Mesenchymal stem cell (in vitro differentiated cells and primary cell): ENCODE results near the gene FLNC.

Source experiments
- DNase-seq: peaks from one replicate; pipeline ENCODE4 v3.0.0-alpha.2; 2013
- H2AFZ ChIP-seq: one replicate; pipeline ENCODE4 v1.6.1; 2013; ENCODE audit warnings: low read depth, mild to moderate bottlenecking, control low read depth, inconsistent platforms, low read length, moderate library complexity
- H2AK5ac ChIP-seq: 2 replicates; pipeline ENCODE4 v1.6.1; 2013; ENCODE audit warnings: low read length, moderate library complexity, mild to moderate bottlenecking, inconsistent platforms; ENCODE audit not compliant: severe bottlenecking
- H2BK120ac ChIP-seq: one replicate; pipeline ENCODE4 v1.6.1; 2013; ENCODE audit warnings: low read depth, mild to moderate bottlenecking, inconsistent platforms, low read length, moderate library complexity
- H2BK12ac ChIP-seq, 2 experiments: one replicate each; pipeline ENCODE4 v1.6.1; 2013; ENCODE audit warnings: inconsistent platforms in 2 of 2, low read length in 2 of 2, mild to moderate bottlenecking in 2 of 2, moderate library complexity in 2 of 2, control low read depth in 1 of 2
- H2BK15ac ChIP-seq: one replicate; pipeline ENCODE4 v1.6.1; 2013; ENCODE audit warnings: mild to moderate bottlenecking, low read depth, inconsistent platforms; ENCODE audit not compliant: poor library complexity, severe bottlenecking
- H2BK5ac ChIP-seq: 2 replicates; pipeline ENCODE4 v1.6.1; 2013; ENCODE audit warnings: low read depth, mild to moderate bottlenecking, low read length, control low read depth, inconsistent platforms; ENCODE audit not compliant: poor library complexity, severe bottlenecking
- H3K14ac ChIP-seq, 2 experiments: one replicate each; pipeline ENCODE4 v1.6.1; 2013; ENCODE audit warnings: inconsistent platforms in 2 of 2, low read length in 2 of 2, control low read depth in 1 of 2, mild to moderate bottlenecking in 1 of 2, moderate library complexity in 1 of 2
- H3K18ac ChIP-seq, 2 experiments: one replicate each; pipeline ENCODE4 v1.6.1; 2013; ENCODE audit warnings: inconsistent platforms in 2 of 2, low read length in 2 of 2, control low read depth in 1 of 2, low read depth in 1 of 2, mild to moderate bottlenecking in 1 of 2
- H3K23ac ChIP-seq, 2 experiments: one replicate each; pipeline ENCODE4 v1.6.1; 2013; ENCODE audit warnings: inconsistent platforms in 2 of 2, low read length in 2 of 2, mild to moderate bottlenecking in 2 of 2, moderate library complexity in 2 of 2, control low read depth in 1 of 2
- H3K27ac ChIP-seq: 2 replicates; pipeline ENCODE4 v1.5.1; 2013; ENCODE audit warnings: mild to moderate bottlenecking, moderate library complexity, low read length, control low read depth, inconsistent platforms; ENCODE audit not compliant: poor library complexity, severe bottlenecking
- H3K27me3 ChIP-seq, 2 experiments: 2 replicates each; pipeline versions ENCODE4 v1.6.1 to v1.7.0; 2013; ENCODE audit warnings: low read length in 2 of 2, mild to moderate bottlenecking in 2 of 2, moderate library complexity in 2 of 2, control low read depth in 1 of 2, inconsistent platforms in 1 of 2; ENCODE audit not compliant: control insufficient read depth in 1 of 2, insufficient read depth in 1 of 2
- H3K36me3 ChIP-seq, 2 experiments: 2 replicates each; pipeline versions ENCODE4 v1.6.1 to v1.7.0; 2013; ENCODE audit warnings: low read length in 2 of 2, control low read depth in 1 of 2, inconsistent platforms in 1 of 2, low read depth in 1 of 2, mild to moderate bottlenecking in 1 of 2; ENCODE audit not compliant: insufficient read depth in 2 of 2, control insufficient read depth in 1 of 2
- H3K4ac ChIP-seq, 2 experiments: one replicate each; pipeline ENCODE4 v1.6.1; 2013; ENCODE audit warnings: inconsistent platforms in 2 of 2, low read length in 2 of 2, mild to moderate bottlenecking in 2 of 2, moderate library complexity in 2 of 2, control low read depth in 1 of 2, low read depth in 1 of 2
- H3K4me1 ChIP-seq: 2 replicates; pipeline ENCODE4 v1.6.1; 2013; ENCODE audit warnings: low read depth, low read length, control low read depth; ENCODE audit not compliant: control insufficient read depth, insufficient read depth
- H3K4me2 ChIP-seq: 2 replicates; pipeline ENCODE4 v1.6.1; 2013; ENCODE audit warnings: low read length, mild to moderate bottlenecking, inconsistent platforms; ENCODE audit not compliant: poor library complexity, severe bottlenecking
- H3K4me3 ChIP-seq, 2 experiments: 2 replicates each; pipeline versions ENCODE4 v1.5.1 to v1.7.0; 2013; ENCODE audit warnings: low read length in 2 of 2, mild to moderate bottlenecking in 2 of 2, control low read depth in 1 of 2, low read depth in 1 of 2; ENCODE audit not compliant: insufficient read depth in 1 of 2
- H3K79me1 ChIP-seq: replicated peaks from 2 replicates; pipeline ENCODE4 v1.6.1; 2013; ENCODE audit warnings: mild to moderate bottlenecking, control low read depth, low read length, inconsistent platforms; ENCODE audit not compliant: poor library complexity, severe bottlenecking
- H3K9ac ChIP-seq: 2 replicates; pipeline ENCODE4 v1.7.0; 2013; ENCODE audit warnings: mild to moderate bottlenecking, low read length, moderate library complexity
- H3K9me3 ChIP-seq: 2 replicates; pipeline ENCODE4 v1.7.0; 2013; ENCODE audit warnings: mild to moderate bottlenecking, low read length; ENCODE audit not compliant: control insufficient read depth
- H4K8ac ChIP-seq: one replicate; pipeline ENCODE4 v1.6.1; 2013; ENCODE audit warnings: inconsistent platforms, mild to moderate bottlenecking, low read length, moderate library complexity
- H4K91ac ChIP-seq: one replicate; pipeline ENCODE4 v1.6.1; 2013; ENCODE audit warnings: mild to moderate bottlenecking, low read length, inconsistent platforms
- WGBS: methylation state at CpG from one replicate; pipeline ENCODE4 v1.1.7; 2013; ENCODE audit warnings: mixed read lengths; 5-methylcytosine and 5-hydroxymethylcytosine counted together

FLNC gene

DNA sequence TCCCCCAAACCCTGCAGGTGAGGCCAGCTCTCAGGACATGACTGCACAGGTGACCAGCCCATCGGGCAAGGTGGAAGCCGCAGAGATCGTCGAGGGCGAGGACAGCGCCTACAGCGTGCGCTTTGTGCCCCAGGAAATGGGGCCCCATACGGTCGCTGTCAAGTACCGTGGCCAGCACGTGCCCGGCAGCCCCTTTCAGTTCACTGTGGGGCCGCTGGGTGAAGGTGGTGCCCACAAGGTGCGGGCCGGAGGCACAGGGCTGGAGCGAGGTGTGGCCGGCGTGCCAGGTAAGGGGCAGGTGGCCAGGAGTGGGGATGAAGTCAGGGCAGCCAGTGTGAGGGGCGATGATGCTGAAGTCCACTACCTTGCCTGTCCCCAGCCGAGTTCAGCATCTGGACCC, 24.2 kb downstream of the FLNC start:
- H3K79me1 ChIP-seq, result peaks cover 3% of the 10 kb centered on the region
- H3K27me3 ChIP-seq, result no peaks in the 10 kb centered on the region
- H3K14ac ChIP-seq, result no peak overlapping the region
- 98% methylated on average over 21 of the region's 21 CpGs for WGBS
- H4K91ac ChIP-seq, result no peak overlapping the region
- H3K4me2 ChIP-seq, result no peak overlapping the region
- H3K4me3 ChIP-seq, result no peak overlapping the region
- no peak overlapping the region for H3K18ac ChIP-seq
- no peak overlapping the region for H2AFZ ChIP-seq
- H3K36me3 ChIP-seq, result peaks cover 80 to 93% of the 10 kb centered on the region in 2 experiments
- H3K4ac ChIP-seq, result no peak overlapping the region
- H2BK15ac ChIP-seq, result no peak overlapping the region
- H3K23ac ChIP-seq, result no peak overlapping the region
- peaks cover 14% of the 10 kb centered on the region for H3K4me1 ChIP-seq
- H2BK12ac ChIP-seq, result no peak overlapping the region
- H3K27ac ChIP-seq, result no peak overlapping the region
- H2BK120ac ChIP-seq, result no peak overlapping the region
- H3K9ac ChIP-seq, result no peak overlapping the region
- no peak overlapping the region for H4K8ac ChIP-seq
- no peaks in the 10 kb centered on the region for H3K9me3 ChIP-seq
- no peak for DNase-seq
- H2BK5ac ChIP-seq, result no peak overlapping the region
- H2AK5ac ChIP-seq, result no peak overlapping the region

DNA sequence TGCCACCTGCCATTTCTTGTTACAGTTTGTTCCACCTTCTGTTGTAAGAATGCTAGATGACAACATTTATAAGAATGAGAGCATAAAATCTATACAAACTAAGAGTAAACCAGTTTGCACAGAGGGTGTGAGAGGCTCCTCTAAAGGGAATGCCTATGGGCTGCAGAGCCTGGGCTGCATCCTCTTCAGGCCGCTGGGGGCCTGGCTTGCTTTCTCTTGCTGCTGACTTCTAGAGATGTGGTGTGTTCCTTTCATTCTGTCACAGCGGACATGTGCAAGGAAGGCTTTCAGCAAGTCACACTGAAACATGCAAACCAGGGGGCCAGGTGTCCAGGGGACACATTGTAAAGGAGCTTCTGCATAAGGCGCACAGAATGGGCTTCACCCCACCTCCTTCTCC, 25.4 kb downstream of the FLNC start:
- Histone ChIP-seq H3K9ac (no peak overlapping the region), H3K27me3 (no peaks in the 10 kb centered on the region), H3K14ac (no peak overlapping the region), H2BK5ac (no peak overlapping the region), H2BK120ac (no peak overlapping the region), H2BK15ac (no peak overlapping the region), H4K91ac (no peak overlapping the region), H3K4me3 (no peak overlapping the region), H3K4ac (no peak overlapping the region), H3K27ac (no peak overlapping the region), H3K4me2 (no peak overlapping the region), H3K79me1 (peaks cover 3% of the 10 kb centered on the region), H3K36me3 (peaks cover 68 to 93% of the 10 kb centered on the region in 2 experiments), H2AFZ (no peak overlapping the region), H3K9me3 (no peaks in the 10 kb centered on the region), H4K8ac (no peak overlapping the region), H3K18ac (no peak overlapping the region), H3K23ac (no peak overlapping the region), H3K4me1 (peaks cover 19% of the 10 kb centered on the region), H2BK12ac (no peak overlapping the region), H2AK5ac (no peak overlapping the region)
- DNase-seq, result no peak
- 96% methylated on average over 3 of the region's 3 CpGs for WGBS

DNA sequence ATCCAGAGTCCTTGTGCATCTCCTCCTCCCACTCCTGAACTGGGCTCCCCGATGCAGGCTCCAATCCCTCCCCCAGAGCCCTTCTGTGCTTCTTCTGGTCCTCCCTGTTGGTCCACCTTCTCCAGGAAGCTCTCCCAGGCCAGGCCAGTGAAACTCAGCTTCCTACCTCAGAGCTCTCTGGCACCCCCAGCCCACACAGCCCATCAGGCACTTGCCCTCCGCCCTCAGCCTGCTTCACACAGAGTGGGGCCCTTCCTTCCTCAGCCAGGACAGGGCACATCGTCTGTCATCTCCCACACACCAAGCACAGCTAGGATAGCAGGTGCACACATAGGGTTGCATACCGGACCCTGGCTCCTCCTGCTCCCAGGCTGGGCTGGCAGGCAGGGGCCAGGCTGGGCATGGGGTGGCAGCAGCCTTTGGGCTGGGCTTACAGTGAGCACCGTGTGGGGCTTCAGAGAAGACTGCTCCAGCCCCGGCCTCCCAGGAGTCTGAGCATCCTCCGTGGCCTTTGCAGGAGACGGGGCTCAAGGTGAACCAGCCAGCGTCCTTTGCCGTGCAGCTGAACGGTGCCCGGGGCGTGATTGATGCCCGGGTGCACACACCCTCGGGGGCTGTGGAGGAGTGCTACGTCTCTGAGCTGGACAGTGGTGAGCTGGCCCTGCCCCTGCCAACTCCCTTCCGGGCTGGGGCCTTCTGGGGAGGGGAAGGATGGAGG, 26.0 kb downstream of the FLNC start:
- Histone ChIP-seq H3K36me3 (peaks cover 62 to 87% of the 10 kb centered on the region in 2 experiments), H3K23ac (no peak overlapping the region), H3K9me3 (no peaks in the 10 kb centered on the region), H2BK15ac (no peak overlapping the region), H3K18ac (no peak overlapping the region), H3K4me1 (peaks cover 19% of the 10 kb centered on the region), H4K91ac (no peak overlapping the region), H2BK12ac (no peak overlapping the region), H2AFZ (no peak overlapping the region), H3K4me3 (no peak overlapping the region), H3K4ac (no peak overlapping the region), H3K9ac (no peak overlapping the region), H3K27me3 (no peaks in the 10 kb centered on the region), H3K27ac (no peak overlapping the region), H2BK120ac (no peak overlapping the region), H3K14ac (no peak overlapping the region), H3K4me2 (no peak overlapping the region), H3K79me1 (peaks cover 3% of the 10 kb centered on the region), H4K8ac (no peak overlapping the region), H2BK5ac (no peak overlapping the region), H2AK5ac (no peak overlapping the region)
- DNase-seq, result no peak
- 95% methylated on average over 14 of the region's 17 CpGs for WGBS

DNA sequence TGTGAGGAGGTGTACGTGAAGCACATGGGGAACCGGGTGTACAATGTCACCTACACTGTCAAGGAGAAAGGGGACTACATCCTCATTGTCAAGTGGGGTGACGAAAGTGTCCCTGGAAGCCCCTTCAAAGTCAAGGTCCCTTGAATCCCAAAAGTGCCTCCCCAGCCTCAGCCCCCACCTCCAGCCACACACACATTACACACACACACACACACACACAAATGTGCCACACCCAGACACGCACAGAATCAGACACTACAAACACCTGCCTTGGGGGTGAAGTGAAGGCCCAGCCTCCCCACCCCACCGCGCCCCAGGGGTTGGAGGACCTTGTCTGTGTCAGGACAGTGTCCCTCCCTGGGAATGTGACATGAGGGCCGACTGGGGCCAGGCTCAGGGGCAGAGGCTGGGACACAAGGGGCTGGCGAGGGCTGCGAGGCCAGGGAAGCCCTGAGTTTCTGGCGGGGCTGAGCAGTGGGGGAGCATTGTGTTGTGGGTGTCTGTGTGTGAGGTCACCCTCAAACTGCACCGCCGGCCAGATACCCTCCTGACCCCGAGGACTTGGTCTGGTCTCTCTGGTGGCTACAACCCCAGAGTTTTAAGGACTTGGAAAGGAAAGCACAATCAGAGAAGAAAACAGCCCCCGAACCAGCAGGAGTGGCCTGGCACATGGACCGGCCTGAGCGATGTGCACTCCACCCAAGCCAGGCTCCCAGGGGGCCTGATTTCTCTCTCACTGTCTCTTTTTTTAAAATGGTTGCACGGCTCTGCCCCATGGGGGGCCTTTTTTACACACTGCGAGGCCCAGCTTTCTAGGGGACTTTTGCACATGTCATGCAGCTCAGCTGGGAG, 28.4 kb downstream of the FLNC start:
- Histone ChIP-seq H4K91ac (no peak overlapping the region), H3K18ac (no peak overlapping the region), H2BK12ac (no peak overlapping the region), H3K9ac (peak overlapping the region; percentile 38), H3K23ac (no peak overlapping the region), H3K36me3 (peaks cover 38 to 65% of the 10 kb centered on the region in 2 experiments), H3K4me3 (peak overlapping the region in 1 of 2 experiments; percentile 10), H3K79me1 (no peaks in the 10 kb centered on the region), H3K4me2 (no peak overlapping the region), H2AK5ac (no peak overlapping the region), H2BK15ac (no peak overlapping the region), H3K9me3 (no peaks in the 10 kb centered on the region), H3K4ac (no peak overlapping the region), H3K14ac (no peak overlapping the region), H4K8ac (no peak overlapping the region), H3K27me3 (no peaks in the 10 kb centered on the region), H3K27ac (no peak overlapping the region), H3K4me1 (peaks cover 23% of the 10 kb centered on the region), H2AFZ (no peak overlapping the region), H2BK120ac (no peak overlapping the region), H2BK5ac (no peak overlapping the region)
- DNase-seq, result no peak
- WGBS, result 90% methylated on average over 17 of the region's 18 CpGs
